HTERT RPE-1 (cell line): ENCODE results near the gene SLIT3.

Experiments used
- in situ Hi-C: fragments of 300-500 bp; cut with MboI; formaldehyde crosslinking; loops from 4 replicates; pipeline ENCODE4 v1.14.3; 2020; ENCODE audit warnings: low sequenced_read_pairs

The SLIT3 gene

GRCh38 chr5:169299663-169300467 lies 1.1 kb downstream of the SLIT3 start:
- in situ Hi-C loops = no loop called here

- in situ Hi-C loops = no loop called here
Observed at GRCh38 chr5:169299191-169299662, 1.7 kb downstream of the SLIT3 start.

GRCh38 chr5:169298193-169298592 lies 2.7 kb downstream of the SLIT3 start:
- in situ Hi-C loops = no loop called here

- in situ Hi-C loops = no loop called here
Observed at GRCh38 chr5:169296419-169297143, 4.4 kb downstream of the SLIT3 start.

- in situ Hi-C loops = no loop called here
Observed at GRCh38 chr5:169295306-169295705, 5.6 kb downstream of the SLIT3 start.

- in situ Hi-C loops = no loop called here
Observed at GRCh38 chr5:169294621-169295020, 6.3 kb downstream of the SLIT3 start.

GRCh38 chr5:169291877-169292276 lies 9.1 kb downstream of the SLIT3 start:
- in situ Hi-C loops = no loop called here

- in situ Hi-C loops = no loop called here
Observed at GRCh38 chr5:169290895-169291294, 10.0 kb downstream of the SLIT3 start.

GRCh38 chr5:169289520-169289919 lies 11.4 kb downstream of the SLIT3 start:
- in situ Hi-C loops = no loop called here

- in situ Hi-C loops = no loop called here
Observed at GRCh38 chr5:169288066-169288930, 12.6 kb downstream of the SLIT3 start.

GRCh38 chr5:169287529-169287928 lies 13.4 kb downstream of the SLIT3 start:
- in situ Hi-C loops = no loop called here

GRCh38 chr5:169286572-169287300 lies 14.2 kb downstream of the SLIT3 start:
- in situ Hi-C loops = no loop called here

- in situ Hi-C loops = no loop called here
Observed at GRCh38 chr5:169283887-169284286, 17.1 kb downstream of the SLIT3 start.

GRCh38 chr5:169281625-169282024 lies 19.3 kb downstream of the SLIT3 start:
- in situ Hi-C loops = no loop called here

- in situ Hi-C loops = no loop called here
Observed at GRCh38 chr5:169280696-169281095, 20.2 kb downstream of the SLIT3 start.

- in situ Hi-C loops = no loop called here
Observed at GRCh38 chr5:169280286-169280685, 20.7 kb downstream of the SLIT3 start.

GRCh38 chr5:169279125-169279524 lies 21.8 kb downstream of the SLIT3 start:
- in situ Hi-C loops = no loop called here

GRCh38 chr5:169273881-169274280 lies 27.1 kb downstream of the SLIT3 start:
- in situ Hi-C loops = no loop called here

GRCh38 chr5:169273451-169273850 lies 27.5 kb downstream of the SLIT3 start:
- in situ Hi-C loops = no loop called here

- in situ Hi-C loops = no loop called here
Observed at GRCh38 chr5:169272731-169273427, 28.1 kb downstream of the SLIT3 start.
